Erythroblast (primary cell): ENCODE results near the gene ITIH6.

Source experiments
- GATA1 ChIP-seq: IDR thresholded peaks from 2 replicates; pipeline ENCODE4 v1.6.1; 2011; ENCODE audit warnings: low read depth, mild to moderate bottlenecking, control low read depth, low read length, moderate library complexity
- POLR2A ChIP-seq: IDR thresholded peaks from 2 replicates; pipeline ENCODE4 v1.6.1; 2011; ENCODE audit warnings: mild to moderate bottlenecking, low read length

DNA sequence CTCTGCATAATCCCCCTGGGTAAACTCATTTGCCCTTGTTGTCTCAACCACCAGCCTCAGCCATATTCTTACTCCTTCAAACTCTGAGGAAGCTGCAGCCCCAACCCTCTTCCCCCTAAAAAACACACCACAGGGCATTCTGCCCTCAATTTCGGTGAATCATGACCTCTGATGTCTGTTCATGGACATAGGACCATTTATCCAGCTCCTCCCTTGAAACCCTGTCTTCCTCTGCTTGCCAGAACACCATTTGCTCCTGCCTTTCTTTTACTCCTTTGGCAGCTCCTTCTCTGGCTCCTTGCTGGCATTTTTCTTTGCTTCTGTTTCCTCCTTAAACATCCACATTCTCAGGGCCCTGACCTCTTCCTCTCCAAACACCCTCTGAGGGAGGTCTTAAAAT, 87.1 kb downstream of the ITIH6 start:
- TF ChIP-seq POLR2A (no peak), GATA1 (no peak)
